ENCODE results near the gene PKD1L1. TPM values are rescaled to one million over a fixed set of nuclear protein-coding genes. Genes with fewer than 3 reads are reported as not detected.

The PKD1L1 gene
- total RNA-seq, 1 donor from 2014 or later: 0.89 TPM

- no peak for TF ChIP-seq CTCF (IDR thresholded peaks at IDR 0.05; ENCODE audit: unreplicated experiment)
- no peaks in the 10 kb centered on the region for H3K27me3 Mint-ChIP-seq
- no peaks in the 10 kb centered on the region for H3K9me3 Mint-ChIP-seq (ENCODE audit: low read depth)
- H3K4me1 Mint-ChIP-seq (ENCODE audit: low read depth): peaks cover 24% of the 10 kb centered on the region
- H3K27ac Mint-ChIP-seq: no peak overlapping the region
- no peak overlapping the region for H3K4me3 Mint-ChIP-seq (ENCODE audit: low read depth)
- H3K36me3 Mint-ChIP-seq (ENCODE audit: insufficient read depth): peaks cover 2% of the 10 kb centered on the region
- no peak for DNase-seq (ENCODE audit: low spot score, unreplicated experiment)
Measured at GRCh38 chr7:47783456-47784223, 164.6 kb downstream of the PKD1L1 start.

GRCh38 chr7:47782792-47783191, 165.5 kb downstream of the PKD1L1 start:
- TF ChIP-seq CTCF (IDR thresholded peaks at IDR 0.05; ENCODE audit: unreplicated experiment): no peak
- peaks cover 31% of the 10 kb centered on the region for H3K4me1 Mint-ChIP-seq (ENCODE audit: low read depth)
- H3K4me3 Mint-ChIP-seq (ENCODE audit: low read depth): no peak overlapping the region
- H3K27ac Mint-ChIP-seq: no peak overlapping the region
- no peaks in the 10 kb centered on the region for H3K9me3 Mint-ChIP-seq (ENCODE audit: low read depth)
- H3K27me3 Mint-ChIP-seq: no peaks in the 10 kb centered on the region
- DNase-seq (ENCODE audit: low spot score, unreplicated experiment): no peak
- H3K36me3 Mint-ChIP-seq (ENCODE audit: insufficient read depth): peaks cover 2% of the 10 kb centered on the region

GRCh38 chr7:47782022-47782421, 166.2 kb downstream of the PKD1L1 start:
- TF ChIP-seq CTCF (IDR thresholded peaks at IDR 0.05; ENCODE audit: unreplicated experiment): no peak
- no peak overlapping the region for H3K27ac Mint-ChIP-seq
- H3K27me3 Mint-ChIP-seq: no peaks in the 10 kb centered on the region
- DNase-seq (ENCODE audit: low spot score, unreplicated experiment): no peak
- peaks cover 3% of the 10 kb centered on the region for H3K9me3 Mint-ChIP-seq (ENCODE audit: low read depth)
- H3K4me1 Mint-ChIP-seq (ENCODE audit: low read depth): peaks cover 29% of the 10 kb centered on the region
- no peak overlapping the region for H3K4me3 Mint-ChIP-seq (ENCODE audit: low read depth)
- H3K36me3 Mint-ChIP-seq (ENCODE audit: insufficient read depth): peaks cover 2% of the 10 kb centered on the region

GRCh38 chr7:47780555-47780954, 167.7 kb downstream of the PKD1L1 start:
- peaks cover 3% of the 10 kb centered on the region for H3K9me3 Mint-ChIP-seq (ENCODE audit: low read depth)

GRCh38 chr7:47779341-47779771, 168.9 kb downstream of the PKD1L1 start:
- TF ChIP-seq CTCF (IDR thresholded peaks at IDR 0.05; ENCODE audit: unreplicated experiment): no peak
- no peaks in the 10 kb centered on the region for H3K27me3 Mint-ChIP-seq
- no peak overlapping the region for H3K27ac Mint-ChIP-seq
- H3K4me1 Mint-ChIP-seq (ENCODE audit: low read depth): peaks cover 21% of the 10 kb centered on the region
- no peak overlapping the region for H3K4me3 Mint-ChIP-seq (ENCODE audit: low read depth)
- peaks cover 3% of the 10 kb centered on the region for H3K9me3 Mint-ChIP-seq (ENCODE audit: low read depth)
- no peak for DNase-seq (ENCODE audit: low spot score, unreplicated experiment)
- H3K36me3 Mint-ChIP-seq (ENCODE audit: insufficient read depth): peaks cover 2% of the 10 kb centered on the region

More at GRCh38 chr7:47780555-47780954, 167.7 kb downstream of the PKD1L1 start:
- Mint-ChIP-seq H3K27me3 (no peaks in the 10 kb centered on the region), H3K4me3 (ENCODE audit: low read depth) (no peak overlapping the region), H3K36me3 (ENCODE audit: insufficient read depth) (peaks cover 2% of the 10 kb centered on the region), H3K27ac (no peak overlapping the region), H3K4me1 (ENCODE audit: low read depth) (peaks cover 21% of the 10 kb centered on the region)
- no peak for DNase-seq (ENCODE audit: low spot score, unreplicated experiment)
- no peak for TF ChIP-seq CTCF (IDR thresholded peaks at IDR 0.05; ENCODE audit: unreplicated experiment)

All from progenitor cell of endocrine pancreas (in vitro differentiated cells).